PC-9 (cell line): ENCODE data around the gene NIPAL3.

ENCODE experiments used
- CTCF ChIP-seq: fragments of 200-600 bp; sonication (generic); conservative IDR thresholded peaks from 2 replicates; pipeline ENCODE4 v1.6.1; 2017; ENCODE audit warnings: mixed run types, antibody characterized with exemption, mild to moderate bottlenecking, moderate library complexity
- EZH2 ChIP-seq: fragments of 200-600 bp; sonication (generic); IDR thresholded peaks from 2 replicates; pipeline ENCODE4 v1.8.0; 2017; ENCODE audit warnings: antibody characterized with exemption, low read depth

GRCh38 chr1:24418898-24419628 is 3.5 kb downstream of the NIPAL3 start:
- TF ChIP-seq EZH2 (no peak), CTCF (no peak)
